Measurements from ENCODE around the gene SPATA45.

Gene SPATA45

DNA sequence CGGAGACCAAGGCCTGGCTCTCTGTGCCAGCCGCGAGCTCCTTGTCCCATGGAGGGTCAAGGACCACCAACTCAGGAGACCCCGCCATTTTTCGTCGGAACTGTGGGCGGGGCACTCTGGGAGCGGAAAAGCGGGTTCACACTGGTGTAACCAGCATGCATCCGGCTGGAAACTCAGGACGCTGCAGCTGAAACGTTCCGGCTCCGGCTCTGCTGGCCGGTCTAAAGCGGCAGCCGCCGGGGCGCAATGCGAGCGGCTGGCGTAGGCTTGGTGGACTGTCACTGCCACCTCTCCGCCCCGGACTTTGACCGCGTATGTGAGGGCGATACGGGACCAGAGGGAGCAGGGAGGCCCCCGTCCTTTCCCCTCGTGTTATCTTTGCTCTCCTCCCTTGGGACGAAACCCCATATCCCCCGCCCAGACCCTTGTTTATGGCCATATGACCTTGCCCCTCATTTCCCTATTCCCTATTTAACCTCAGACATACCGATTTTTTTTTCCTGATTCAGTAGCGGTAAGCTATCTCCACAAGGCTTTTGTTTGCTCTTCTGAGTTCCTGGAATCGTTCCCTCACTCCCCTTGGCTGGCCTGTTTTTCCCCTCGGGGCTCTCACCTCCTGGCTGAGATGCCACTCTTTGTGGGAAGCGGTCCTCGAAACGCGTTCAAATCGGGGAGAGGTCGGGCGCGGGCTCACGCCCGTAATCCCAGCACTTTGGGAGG is 55.6 kb downstream of the SPATA45 start, which contains the start of the genes NSL1 and TATDN3:
TSS of gene NSL1 (minus strand) at position 102 of the 720 bp plus-strand sequence. CDS start at position 88, 14 bp downstream.
TSS of gene TATDN3 (plus strand) at position 219 of the 720 bp plus-strand sequence. CDS start at position 247, 28 bp downstream.
- H3K4me3 ChIP-seq (ENCODE audit: insufficient read length, low read depth), result peak within 1 kb of the TSS; percentile 99
- H3K4me1 ChIP-seq (ENCODE audit: insufficient read depth, insufficient read length), result peaks cover 2% of the 10 kb centered on the region
- no peaks in the 10 kb centered on the region for H3K9me3 ChIP-seq (ENCODE audit: insufficient read depth, low read length)
- peak within 1 kb of the TSS; percentile 99 for H3K9ac ChIP-seq (ENCODE audit: insufficient read length, low read depth)
- H3K36me3 ChIP-seq (ENCODE audit: insufficient read depth, insufficient read length, low read length), result peaks cover 24% of the 10 kb centered on the region
- no peaks in the 10 kb centered on the region for H3K27me3 ChIP-seq (ENCODE audit: insufficient read depth, insufficient read length)
- TF ChIP-seq YY1 (IDR thresholded peaks at IDR 0.05; ENCODE audit: insufficient read depth, insufficient read length), result peak; percentile 84
- no peak for TF ChIP-seq SUZ12 (IDR thresholded peaks at IDR 0.05; ENCODE audit: extremely low read depth, insufficient read depth, insufficient read length)
- DNase-seq (ENCODE audit: low read depth, low spot score), result peak; percentile 97

DNA sequence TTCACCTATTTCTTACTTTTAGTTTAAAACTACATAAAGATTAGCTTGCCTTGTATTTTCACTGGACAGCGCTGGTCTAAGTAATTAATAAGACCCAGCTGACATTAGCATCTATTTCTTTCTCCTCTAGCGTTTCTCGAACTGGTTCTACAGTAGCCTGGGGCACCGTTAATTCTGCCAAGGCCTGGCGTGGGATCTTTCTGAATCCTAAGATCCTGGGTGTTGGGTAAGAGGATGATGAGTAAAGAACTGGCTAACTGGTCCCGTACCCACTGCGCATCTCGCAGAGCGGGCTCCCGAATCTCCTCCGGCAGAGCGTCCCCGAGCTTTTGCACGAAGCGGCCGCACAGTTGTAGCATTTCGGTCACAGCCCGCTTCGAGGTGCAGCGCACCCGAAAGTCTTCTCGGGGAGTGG is 56.2 kb downstream of the SPATA45 start:
- no peak for DNase-seq (ENCODE audit: low read depth, low spot score)
- no peak for TF ChIP-seq SUZ12 (IDR thresholded peaks at IDR 0.05; ENCODE audit: extremely low read depth, insufficient read depth, insufficient read length)
- TF ChIP-seq YY1 (IDR thresholded peaks at IDR 0.05; ENCODE audit: insufficient read depth, insufficient read length), result no peak
- TF ChIP-seq ZNF274 (IDR thresholded peaks at IDR 0.05; ENCODE audit: low read depth, low read length), result no peak
- Histone ChIP-seq H3K4me1 (ENCODE audit: insufficient read depth, insufficient read length) (peaks cover 2% of the 10 kb centered on the region), H3K36me3 (ENCODE audit: insufficient read depth, insufficient read length, low read length) (peaks cover 24% of the 10 kb centered on the region), H3K4me3 (ENCODE audit: insufficient read length, low read depth) (peak overlapping the region; percentile 99), H3K27me3 (ENCODE audit: insufficient read depth, insufficient read length) (no peaks in the 10 kb centered on the region), H3K9me3 (ENCODE audit: insufficient read depth, low read length) (no peaks in the 10 kb centered on the region), H3K9ac (ENCODE audit: insufficient read length, low read depth) (peak overlapping the region; percentile 99)

DNA sequence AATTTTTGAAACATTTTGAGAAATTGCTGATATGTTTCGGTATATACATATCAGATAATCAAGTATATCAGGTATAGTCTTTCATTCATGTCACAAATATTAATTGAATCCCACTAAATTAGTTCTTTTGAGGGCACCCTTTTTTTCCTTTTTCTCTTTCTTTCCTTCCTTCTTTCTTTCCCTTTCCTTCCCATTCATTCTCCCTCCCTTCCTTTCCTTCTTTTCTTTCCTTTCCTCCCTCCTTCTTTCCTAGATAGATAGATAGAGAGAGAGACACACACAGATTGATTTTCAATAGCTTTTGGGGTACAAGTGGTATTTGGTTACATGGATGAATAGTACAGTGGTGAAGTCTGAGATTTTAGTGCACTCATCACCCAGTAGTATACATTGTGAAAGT is 61.6 kb downstream of the SPATA45 start:
- TF ChIP-seq YY1 (IDR thresholded peaks at IDR 0.05; ENCODE audit: insufficient read depth, insufficient read length), result no peak
- TF ChIP-seq SUZ12 (IDR thresholded peaks at IDR 0.05; ENCODE audit: extremely low read depth, insufficient read depth, insufficient read length), result no peak
- TF ChIP-seq ZNF274 (IDR thresholded peaks at IDR 0.05; ENCODE audit: low read depth, low read length), result no peak
- Histone ChIP-seq H3K36me3 (ENCODE audit: insufficient read depth, insufficient read length, low read length) (peaks cover 59% of the 10 kb centered on the region), H3K4me1 (ENCODE audit: insufficient read depth, insufficient read length) (no peaks in the 10 kb centered on the region), H3K4me3 (ENCODE audit: insufficient read length, low read depth) (no peak overlapping the region), H3K27me3 (ENCODE audit: insufficient read depth, insufficient read length) (no peaks in the 10 kb centered on the region), H3K9me3 (ENCODE audit: insufficient read depth, low read length) (peaks cover 12% of the 10 kb centered on the region), H3K9ac (ENCODE audit: insufficient read length, low read depth) (no peak overlapping the region)
- DNase-seq (ENCODE audit: low read depth, low spot score), result no peak

DNA sequence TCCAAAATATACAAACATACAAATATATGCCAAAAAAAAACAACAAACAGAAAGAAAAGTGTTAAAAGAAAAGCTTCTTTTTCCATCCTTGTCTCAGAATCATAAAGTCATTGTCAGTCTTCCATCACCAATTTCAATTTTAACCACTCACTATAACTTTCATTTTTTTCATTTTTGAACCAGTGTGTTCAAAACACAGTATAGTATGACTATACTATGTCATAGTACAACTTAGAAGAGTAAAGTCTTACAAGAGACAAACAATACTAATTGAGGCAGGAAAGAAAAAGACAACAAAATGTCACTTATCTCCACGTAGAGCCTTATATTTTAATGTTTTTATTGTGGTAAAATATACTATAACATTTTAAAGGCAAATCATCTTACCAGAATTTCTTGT is 63.5 kb downstream of the SPATA45 start:
- Histone ChIP-seq H3K36me3 (ENCODE audit: insufficient read depth, insufficient read length, low read length) (peaks cover 65% of the 10 kb centered on the region), H3K4me1 (ENCODE audit: insufficient read depth, insufficient read length) (no peaks in the 10 kb centered on the region), H3K9ac (ENCODE audit: insufficient read length, low read depth) (no peak overlapping the region), H3K27me3 (ENCODE audit: insufficient read depth, insufficient read length) (no peaks in the 10 kb centered on the region), H3K4me3 (ENCODE audit: insufficient read length, low read depth) (no peak overlapping the region), H3K9me3 (ENCODE audit: insufficient read depth, low read length) (peaks cover 17% of the 10 kb centered on the region)
- TF ChIP-seq ZNF274 (IDR thresholded peaks at IDR 0.05; ENCODE audit: low read depth, low read length), result no peak
- no peak for DNase-seq (ENCODE audit: low read depth, low spot score)

- no peak for DNase-seq (ENCODE audit: low read depth, low spot score)
- H3K9ac ChIP-seq (ENCODE audit: insufficient read length, low read depth), result no peak overlapping the region
- no peak for TF ChIP-seq YY1 (IDR thresholded peaks at IDR 0.05; ENCODE audit: insufficient read depth, insufficient read length)
- no peak for TF ChIP-seq SUZ12 (IDR thresholded peaks at IDR 0.05; ENCODE audit: extremely low read depth, insufficient read depth, insufficient read length)
- TF ChIP-seq ZNF274 (IDR thresholded peaks at IDR 0.05; ENCODE audit: low read depth, low read length), result no peak
- H3K4me3 ChIP-seq (ENCODE audit: insufficient read length, low read depth), result no peak overlapping the region
- peaks cover 17% of the 10 kb centered on the region for H3K9me3 ChIP-seq (ENCODE audit: insufficient read depth, low read length)
- no peaks in the 10 kb centered on the region for H3K27me3 ChIP-seq (ENCODE audit: insufficient read depth, insufficient read length)
- peaks cover 64% of the 10 kb centered on the region for H3K36me3 ChIP-seq (ENCODE audit: insufficient read depth, insufficient read length, low read length)
- no peaks in the 10 kb centered on the region for H3K4me1 ChIP-seq (ENCODE audit: insufficient read depth, insufficient read length)
These were observed 64.9 kb downstream of the SPATA45 start for GRCh38 chr1:212782422-212783154.

- no peak for TF ChIP-seq SUZ12 (IDR thresholded peaks at IDR 0.05; ENCODE audit: extremely low read depth, insufficient read depth, insufficient read length)
- TF ChIP-seq YY1 (IDR thresholded peaks at IDR 0.05; ENCODE audit: insufficient read depth, insufficient read length), result no peak
- no peak for TF ChIP-seq ZNF274 (IDR thresholded peaks at IDR 0.05; ENCODE audit: low read depth, low read length)
- Histone ChIP-seq H3K27me3 (ENCODE audit: insufficient read depth, insufficient read length) (no peaks in the 10 kb centered on the region), H3K9ac (ENCODE audit: insufficient read length, low read depth) (no peak overlapping the region), H3K36me3 (ENCODE audit: insufficient read depth, insufficient read length, low read length) (peaks cover 57% of the 10 kb centered on the region), H3K9me3 (ENCODE audit: insufficient read depth, low read length) (peaks cover 17% of the 10 kb centered on the region), H3K4me1 (ENCODE audit: insufficient read depth, insufficient read length) (no peaks in the 10 kb centered on the region), H3K4me3 (ENCODE audit: insufficient read length, low read depth) (no peak overlapping the region)
- no peak for DNase-seq (ENCODE audit: low read depth, low spot score)
These were observed 66.2 kb downstream of the SPATA45 start for GRCh38 chr1:212781225-212781624.

DNA sequence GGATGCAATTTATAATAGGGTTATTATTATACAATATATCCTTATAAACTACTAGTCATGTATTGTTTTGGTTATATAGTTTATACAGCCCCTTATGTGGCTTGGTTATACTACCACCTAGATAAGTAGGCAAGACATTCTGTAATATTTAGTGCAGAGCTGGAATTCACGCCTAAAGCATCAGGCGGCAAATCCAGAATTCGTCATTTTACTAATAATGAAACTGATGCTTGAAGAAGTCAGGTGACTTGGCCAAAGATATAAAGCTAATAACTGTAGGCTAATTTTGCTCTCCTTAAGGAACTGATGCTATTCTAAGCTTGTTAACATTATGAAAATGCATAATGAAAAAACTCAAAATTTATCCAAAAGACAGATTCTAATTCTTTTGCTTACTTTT is 66.7 kb downstream of the SPATA45 start:
- no peak for DNase-seq (ENCODE audit: low read depth, low spot score)
- peaks cover 54% of the 10 kb centered on the region for H3K36me3 ChIP-seq (ENCODE audit: insufficient read depth, insufficient read length, low read length)
- TF ChIP-seq YY1 (IDR thresholded peaks at IDR 0.05; ENCODE audit: insufficient read depth, insufficient read length), result no peak

More for the DNA sequence above, 66.7 kb downstream of the SPATA45 start:
- no peaks in the 10 kb centered on the region for H3K27me3 ChIP-seq (ENCODE audit: insufficient read depth, insufficient read length)
- H3K4me3 ChIP-seq (ENCODE audit: insufficient read length, low read depth), result no peak overlapping the region
- peaks cover 17% of the 10 kb centered on the region for H3K9me3 ChIP-seq (ENCODE audit: insufficient read depth, low read length)
- H3K9ac ChIP-seq (ENCODE audit: insufficient read length, low read depth), result no peak overlapping the region
- H3K4me1 ChIP-seq (ENCODE audit: insufficient read depth, insufficient read length), result no peaks in the 10 kb centered on the region

All from NT2/D1 (cell line).